HL-60 (cell line): ENCODE measurements around the gene GRK1.

Experiments used
- DNase-seq, 2 experiments: peaks; one replicate each; pipeline ENCODE4 v3.0.0-alpha.2; 2010 to 2020; ENCODE audit warnings: low read depth in 1 of 2, low spot score in 1 of 2
- H3K27ac ChIP-seq: fragments of 250-450 bp; sonication (Bioruptor Pico); replicated peaks from 2 replicates; pipeline ENCODE4 v1.5.1; 2020; ENCODE audit warnings: mild to moderate bottlenecking, moderate library complexity
- H3K27me3 ChIP-seq: fragments of 250-450 bp; sonication (Bioruptor Pico); 2 replicates; pipeline ENCODE4 v1.5.1; 2021; ENCODE audit warnings: mild to moderate bottlenecking, moderate library complexity; ENCODE audit not compliant: insufficient read depth, poor library complexity, severe bottlenecking
- H3K4me3 ChIP-seq: replicated peaks from 2 replicates; pipeline ENCODE4 v1.5.1; 2011; ENCODE audit warnings: mild to moderate bottlenecking, control low read depth, low read length; ENCODE audit not compliant: insufficient read depth
- GABPA ChIP-seq: IDR thresholded peaks from 2 replicates; pipeline ENCODE4 v1.6.1; 2012; ENCODE audit warnings: low read depth
- POLR2AphosphoS5 ChIP-seq: IDR thresholded peaks from 2 replicates; pipeline ENCODE4 v1.6.1; 2012; ENCODE audit warnings: low read depth
- SPI1 ChIP-seq: IDR thresholded peaks from 2 replicates; pipeline ENCODE4 v1.6.1; 2012; ENCODE audit warnings: low read depth, mild to moderate bottlenecking, borderline replicate concordance
- TF ChIP-seq, protein P1 (sequence below): IDR thresholded peaks from 2 replicates; pipeline ENCODE4 v1.6.1; 2012; ENCODE audit warnings: low read depth; ENCODE audit not compliant: insufficient replicate concordance
- TF ChIP-seq, protein P2 (sequence below): IDR thresholded peaks from one replicate; pipeline ENCODE4 v1.5.1; 2011; ENCODE audit warnings: low read length, control low read depth, inconsistent platforms; ENCODE audit not compliant: insufficient read depth

The GRK1 gene

DNA sequence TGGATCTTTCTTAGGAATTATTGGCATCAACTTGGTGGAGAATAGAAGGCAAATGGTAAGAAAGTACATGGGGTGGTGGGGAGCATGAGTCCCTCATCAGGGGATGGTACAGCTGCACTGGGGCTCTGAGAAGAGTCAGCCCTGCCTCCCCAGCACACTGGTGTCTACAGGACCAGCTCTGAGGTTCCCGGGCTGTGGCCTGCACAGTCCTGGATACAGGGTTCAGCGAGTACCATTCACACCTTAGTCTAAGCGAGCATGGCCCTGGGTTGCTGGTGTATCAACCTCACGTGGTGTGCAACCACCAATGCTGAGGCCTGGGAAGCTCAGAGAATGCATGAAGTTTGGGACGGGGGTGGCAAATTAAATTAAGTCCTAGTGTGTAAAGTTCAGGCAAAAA lies 102.1 kb downstream of the GRK1 start:
- Histone ChIP-seq H3K27ac (no peak overlapping the region), H3K4me3 (no peak overlapping the region), H3K27me3 (no peaks in the 10 kb centered on the region)
- TF ChIP-seq POLR2AphosphoS5 (no peak), SPI1 (no peak), GABPA (no peak)
- TF ChIP-seq, protein P1, sequence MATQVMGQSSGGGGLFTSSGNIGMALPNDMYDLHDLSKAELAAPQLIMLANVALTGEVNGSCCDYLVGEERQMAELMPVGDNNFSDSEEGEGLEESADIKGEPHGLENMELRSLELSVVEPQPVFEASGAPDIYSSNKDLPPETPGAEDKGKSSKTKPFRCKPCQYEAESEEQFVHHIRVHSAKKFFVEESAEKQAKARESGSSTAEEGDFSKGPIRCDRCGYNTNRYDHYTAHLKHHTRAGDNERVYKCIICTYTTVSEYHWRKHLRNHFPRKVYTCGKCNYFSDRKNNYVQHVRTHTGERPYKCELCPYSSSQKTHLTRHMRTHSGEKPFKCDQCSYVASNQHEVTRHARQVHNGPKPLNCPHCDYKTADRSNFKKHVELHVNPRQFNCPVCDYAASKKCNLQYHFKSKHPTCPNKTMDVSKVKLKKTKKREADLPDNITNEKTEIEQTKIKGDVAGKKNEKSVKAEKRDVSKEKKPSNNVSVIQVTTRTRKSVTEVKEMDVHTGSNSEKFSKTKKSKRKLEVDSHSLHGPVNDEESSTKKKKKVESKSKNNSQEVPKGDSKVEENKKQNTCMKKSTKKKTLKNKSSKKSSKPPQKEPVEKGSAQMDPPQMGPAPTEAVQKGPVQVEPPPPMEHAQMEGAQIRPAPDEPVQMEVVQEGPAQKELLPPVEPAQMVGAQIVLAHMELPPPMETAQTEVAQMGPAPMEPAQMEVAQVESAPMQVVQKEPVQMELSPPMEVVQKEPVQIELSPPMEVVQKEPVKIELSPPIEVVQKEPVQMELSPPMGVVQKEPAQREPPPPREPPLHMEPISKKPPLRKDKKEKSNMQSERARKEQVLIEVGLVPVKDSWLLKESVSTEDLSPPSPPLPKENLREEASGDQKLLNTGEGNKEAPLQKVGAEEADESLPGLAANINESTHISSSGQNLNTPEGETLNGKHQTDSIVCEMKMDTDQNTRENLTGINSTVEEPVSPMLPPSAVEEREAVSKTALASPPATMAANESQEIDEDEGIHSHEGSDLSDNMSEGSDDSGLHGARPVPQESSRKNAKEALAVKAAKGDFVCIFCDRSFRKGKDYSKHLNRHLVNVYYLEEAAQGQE: no peak
- TF ChIP-seq, protein P2, sequence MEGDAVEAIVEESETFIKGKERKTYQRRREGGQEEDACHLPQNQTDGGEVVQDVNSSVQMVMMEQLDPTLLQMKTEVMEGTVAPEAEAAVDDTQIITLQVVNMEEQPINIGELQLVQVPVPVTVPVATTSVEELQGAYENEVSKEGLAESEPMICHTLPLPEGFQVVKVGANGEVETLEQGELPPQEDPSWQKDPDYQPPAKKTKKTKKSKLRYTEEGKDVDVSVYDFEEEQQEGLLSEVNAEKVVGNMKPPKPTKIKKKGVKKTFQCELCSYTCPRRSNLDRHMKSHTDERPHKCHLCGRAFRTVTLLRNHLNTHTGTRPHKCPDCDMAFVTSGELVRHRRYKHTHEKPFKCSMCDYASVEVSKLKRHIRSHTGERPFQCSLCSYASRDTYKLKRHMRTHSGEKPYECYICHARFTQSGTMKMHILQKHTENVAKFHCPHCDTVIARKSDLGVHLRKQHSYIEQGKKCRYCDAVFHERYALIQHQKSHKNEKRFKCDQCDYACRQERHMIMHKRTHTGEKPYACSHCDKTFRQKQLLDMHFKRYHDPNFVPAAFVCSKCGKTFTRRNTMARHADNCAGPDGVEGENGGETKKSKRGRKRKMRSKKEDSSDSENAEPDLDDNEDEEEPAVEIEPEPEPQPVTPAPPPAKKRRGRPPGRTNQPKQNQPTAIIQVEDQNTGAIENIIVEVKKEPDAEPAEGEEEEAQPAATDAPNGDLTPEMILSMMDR: no peak
- DNase-seq: no peak

DNA sequence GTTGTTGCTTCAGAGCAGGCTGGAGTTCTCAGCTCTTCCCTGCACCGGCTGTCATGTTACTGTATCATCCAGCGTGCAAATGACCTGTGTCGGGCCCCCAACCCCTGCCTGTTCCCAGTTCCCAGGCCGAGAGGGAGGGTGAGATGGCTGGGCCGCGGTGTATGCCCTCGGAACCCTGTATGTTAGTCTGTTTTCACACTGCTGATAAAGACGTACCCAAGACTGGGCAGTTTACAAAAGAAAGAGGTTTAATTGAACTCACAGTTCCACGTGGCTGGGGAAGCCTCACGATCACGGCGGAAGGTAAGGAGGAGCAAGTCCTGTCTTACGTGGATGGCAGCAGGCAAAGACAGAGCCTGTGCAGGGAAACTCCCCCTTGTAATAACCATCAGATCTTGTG lies 102.9 kb downstream of the GRK1 start:
- no peak for DNase-seq
- H3K27ac ChIP-seq: no peak overlapping the region
- H3K27me3 ChIP-seq: no peaks in the 10 kb centered on the region
- no peak overlapping the region for H3K4me3 ChIP-seq
- TF ChIP-seq SPI1: no peak
- TF ChIP-seq GABPA: no peak
- TF ChIP-seq, protein P1: no peak
- TF ChIP-seq, protein P2: no peak
- TF ChIP-seq POLR2AphosphoS5: no peak

DNA sequence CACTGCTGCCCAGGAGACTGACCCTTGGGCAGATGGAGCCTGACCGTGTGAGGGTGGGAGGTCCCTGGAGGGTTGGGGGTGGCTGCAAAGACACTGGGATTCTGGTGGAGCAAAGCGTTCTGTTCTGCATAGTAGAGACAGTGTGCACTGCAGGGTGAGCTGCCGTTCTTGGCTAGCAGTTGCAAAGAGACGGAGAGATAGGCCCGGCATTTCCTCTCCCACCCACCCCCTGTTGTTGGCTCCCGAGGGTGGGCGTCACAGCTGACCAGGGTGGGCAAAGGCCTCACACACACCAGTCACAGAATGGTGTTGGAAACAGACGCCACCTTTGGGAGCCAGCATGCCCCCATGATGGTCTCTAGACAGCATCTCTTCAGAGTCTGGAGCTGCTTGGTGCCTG lies 103.4 kb downstream of the GRK1 start:
- TF ChIP-seq SPI1 (no peak), GABPA (no peak), POLR2AphosphoS5 (no peak)
- TF ChIP-seq, protein P2: no peak
- TF ChIP-seq, protein P1: no peak
- Histone ChIP-seq H3K27me3 (no peaks in the 10 kb centered on the region), H3K27ac (no peak overlapping the region), H3K4me3 (no peak overlapping the region)
- no peak for DNase-seq
